SW 1271 (cell line): ENCODE data around the gene MMP24OS.

Experiments used
- DNase-seq, 2 experiments: peaks; one replicate each; lab custom pipeline; 2025; lab: John Stamatoyannopoulos, UW

Gene MMP24OS

DNA sequence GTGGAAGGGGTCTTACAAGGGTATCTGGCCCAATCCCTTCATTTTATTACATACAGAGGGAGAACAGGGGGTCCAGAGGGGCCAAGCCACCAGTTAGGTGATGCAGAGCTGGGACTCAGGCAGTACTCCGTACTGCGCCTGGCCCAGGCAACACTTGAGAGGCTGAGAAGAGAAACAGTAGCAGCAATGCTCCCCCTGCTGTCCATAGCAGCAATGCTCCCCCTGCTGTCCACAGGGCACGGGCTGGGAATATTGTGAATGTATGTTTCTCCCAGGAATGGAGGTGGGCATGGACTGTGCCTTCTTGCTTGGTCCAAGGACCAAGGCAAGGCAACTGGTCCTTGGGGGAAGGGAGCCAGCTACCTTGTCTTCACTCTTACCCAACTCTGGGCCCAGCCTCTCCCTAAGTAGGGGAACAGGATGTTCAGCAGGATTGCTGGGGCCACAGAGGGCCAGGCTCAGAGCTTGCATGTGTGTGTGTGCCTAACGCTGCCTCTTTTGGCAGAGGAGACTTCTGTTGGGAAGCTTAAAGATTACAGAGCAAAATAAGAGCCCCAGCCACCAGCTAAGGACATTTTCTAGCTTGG is 29.1 kb upstream of the MMP24OS start:
- DNase-seq, result peak; percentile 96 to 98

DNA sequence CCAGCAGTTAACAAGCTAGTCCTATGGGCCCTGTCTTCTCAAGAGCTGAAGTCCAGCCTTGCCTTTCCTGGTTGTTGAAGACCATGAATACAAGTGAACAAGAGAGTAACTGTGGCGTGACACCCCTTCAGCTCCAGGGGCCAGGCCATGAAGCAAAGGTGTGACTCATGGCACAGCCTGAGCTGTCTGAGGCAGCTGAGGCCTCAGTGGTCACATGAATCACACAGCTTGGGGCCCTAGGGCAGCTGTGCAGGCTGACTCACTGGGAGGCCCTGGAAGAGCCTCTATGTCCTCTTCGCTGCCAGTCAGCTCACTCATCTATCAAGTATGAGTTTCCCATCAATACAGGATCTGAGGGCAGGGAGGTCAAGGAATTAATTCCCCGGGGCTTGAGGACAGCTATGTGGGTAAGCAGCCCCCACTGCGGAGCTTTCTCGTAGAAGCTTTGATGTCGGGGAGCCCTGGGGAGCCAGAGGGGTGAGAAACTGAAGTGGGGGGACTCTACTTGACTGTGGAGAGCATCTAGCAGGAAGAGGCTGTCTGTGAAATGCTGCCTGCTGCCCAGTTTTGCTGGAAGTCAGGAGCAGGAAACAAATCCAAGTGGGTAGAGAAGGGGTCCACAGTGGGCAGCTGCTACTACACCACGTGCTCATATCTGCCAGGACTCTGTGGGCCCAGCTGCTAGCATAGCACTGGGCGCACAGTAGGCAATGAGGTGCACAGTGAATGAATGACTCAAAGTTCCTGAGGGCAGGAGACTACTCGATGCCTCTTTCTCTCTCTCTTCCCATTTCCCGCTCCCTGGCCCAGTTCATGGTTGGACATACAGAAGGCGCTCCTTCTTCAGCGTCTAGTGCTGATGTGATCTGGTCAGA is 28.0 kb upstream of the MMP24OS start:
- peak; percentile 100 for DNase-seq

DNA sequence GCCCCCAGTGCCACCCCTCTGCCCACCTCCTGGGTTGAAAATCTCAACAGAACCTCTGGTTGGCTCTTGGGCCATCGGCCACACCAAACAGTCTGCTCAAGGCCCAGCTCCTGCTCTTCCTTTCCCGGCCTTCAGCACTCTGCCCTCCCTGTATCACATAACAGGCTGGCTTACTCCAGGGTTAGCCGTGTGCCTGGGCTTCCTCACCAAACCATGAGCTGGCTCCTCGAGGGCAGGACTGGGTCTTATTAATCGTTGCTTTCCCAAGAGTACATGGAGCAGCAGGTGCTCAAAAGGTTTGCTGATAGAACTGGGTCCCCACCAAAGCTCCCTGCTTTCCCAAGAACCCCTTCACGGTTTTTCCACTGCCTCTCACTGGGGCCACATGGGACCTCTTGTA is 27.0 kb upstream of the MMP24OS start:
- DNase-seq, result no peak

DNA sequence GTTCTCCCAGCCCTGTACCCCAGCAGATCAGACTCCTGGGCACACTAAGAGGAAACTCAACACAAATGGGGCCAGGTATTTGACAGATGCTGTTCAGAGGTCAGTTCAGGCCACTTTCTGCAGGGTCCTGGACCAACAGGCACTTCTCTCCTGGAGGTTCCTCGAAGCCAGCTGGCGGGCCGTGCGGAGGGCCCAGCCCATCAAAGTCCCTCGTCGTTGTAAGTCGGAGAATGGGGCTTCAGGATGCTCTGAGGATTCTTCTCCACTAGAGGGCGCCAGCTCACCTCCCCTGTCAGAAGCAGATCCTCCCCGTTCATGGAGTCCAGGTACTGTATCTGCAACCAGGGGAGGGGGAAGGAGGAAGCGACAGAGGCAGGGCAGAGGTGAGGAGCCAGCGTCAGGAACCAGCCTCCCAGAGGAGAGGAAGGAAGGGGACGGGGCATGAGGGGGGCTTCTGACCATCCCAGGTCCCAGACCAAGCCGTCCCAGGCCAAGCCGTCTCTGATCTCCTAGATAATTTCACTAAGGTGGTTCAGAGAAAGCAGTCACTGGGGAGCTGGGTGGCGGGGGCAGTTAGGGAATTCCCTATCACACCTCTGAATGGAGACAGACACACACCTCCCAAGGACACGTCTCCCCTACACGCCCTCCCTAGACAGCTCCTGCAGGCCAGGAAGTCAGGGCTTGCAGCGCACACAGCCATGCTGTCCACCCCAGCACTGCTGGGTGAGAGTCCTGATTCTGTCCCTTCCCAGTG is 26.0 kb upstream of the MMP24OS start:
- peak; percentile 98 to 100 for DNase-seq

DNA sequence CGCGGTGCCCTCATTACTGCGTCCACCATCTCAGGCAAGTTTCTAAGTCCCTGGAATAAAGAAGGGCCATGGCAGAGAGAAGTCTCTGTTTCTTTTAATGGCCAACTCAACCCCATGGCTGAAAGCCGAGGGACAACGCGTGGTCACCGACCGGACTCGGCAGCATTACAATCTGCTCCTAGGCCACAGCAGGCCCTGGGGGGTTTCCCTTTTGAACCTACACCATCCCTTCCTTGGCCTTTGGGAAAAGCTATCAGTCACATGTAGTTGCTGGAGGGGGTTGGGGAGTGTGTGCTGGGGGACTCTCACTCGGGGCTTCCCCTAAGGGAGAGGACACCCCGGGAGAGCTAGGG is 25.4 kb upstream of the MMP24OS start:
- no peak for DNase-seq

DNA sequence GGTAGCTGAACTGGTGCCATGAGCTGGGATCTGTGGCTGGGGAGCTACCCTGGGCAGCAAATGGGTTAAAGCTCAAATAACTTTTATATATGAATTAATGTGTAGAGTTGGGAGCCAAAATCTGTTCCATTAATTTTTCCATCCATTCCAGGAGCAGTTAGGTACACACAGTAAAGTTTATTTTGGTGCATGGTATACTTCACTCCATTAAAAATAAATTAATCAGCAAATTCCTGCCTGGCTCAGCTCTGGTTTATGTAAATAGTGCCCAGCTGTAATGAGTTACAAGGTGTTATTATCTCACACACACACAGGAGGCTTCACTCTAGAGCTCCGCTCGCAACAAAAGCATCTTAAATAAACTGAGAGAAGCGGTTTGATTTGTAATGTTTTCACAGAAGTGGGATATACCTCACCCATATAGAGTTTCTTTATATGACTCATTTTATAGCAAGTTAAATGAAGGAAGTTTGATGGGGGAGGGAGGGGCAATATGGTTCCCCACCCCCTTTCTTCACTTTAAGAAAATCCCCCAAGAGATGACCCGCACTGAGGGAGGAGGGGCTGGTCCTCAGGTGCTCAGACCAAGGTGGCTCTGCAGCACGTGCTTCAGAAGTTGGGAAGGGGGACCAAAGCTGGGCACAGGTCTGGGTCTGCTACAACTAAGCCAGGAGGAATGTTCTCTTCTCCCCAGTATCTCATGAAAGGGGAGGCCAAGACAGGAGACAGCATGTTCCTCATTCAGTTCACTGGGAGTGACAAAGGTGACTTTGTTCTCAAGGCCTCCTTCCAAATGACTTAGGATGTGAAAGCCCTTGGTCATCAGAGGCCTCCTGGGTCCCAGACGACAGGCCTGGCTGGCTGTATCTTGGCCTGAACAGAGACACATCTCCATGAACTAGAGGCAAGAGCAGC is 24.8 kb upstream of the MMP24OS start:
- DNase-seq, result no peak

DNA sequence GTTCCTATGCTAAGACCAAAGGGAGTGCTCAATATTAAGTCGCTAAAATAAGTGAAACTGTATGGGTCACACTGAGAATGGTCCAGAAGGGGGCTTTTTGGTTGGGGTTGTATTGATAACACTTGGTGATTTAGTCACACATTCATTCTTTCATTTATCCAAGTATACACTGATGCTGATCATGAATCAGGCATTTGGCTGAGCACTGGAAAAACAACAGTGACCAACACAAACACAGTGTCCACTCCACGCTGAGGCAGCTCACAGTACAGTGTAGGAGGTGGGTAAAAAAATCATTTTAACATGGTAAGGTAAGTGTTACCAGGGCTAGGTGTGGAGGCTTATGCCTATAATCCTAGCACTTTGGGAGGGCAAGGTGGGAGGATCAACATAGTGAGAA is 23.5 kb upstream of the MMP24OS start:
- DNase-seq, result no peak

DNA sequence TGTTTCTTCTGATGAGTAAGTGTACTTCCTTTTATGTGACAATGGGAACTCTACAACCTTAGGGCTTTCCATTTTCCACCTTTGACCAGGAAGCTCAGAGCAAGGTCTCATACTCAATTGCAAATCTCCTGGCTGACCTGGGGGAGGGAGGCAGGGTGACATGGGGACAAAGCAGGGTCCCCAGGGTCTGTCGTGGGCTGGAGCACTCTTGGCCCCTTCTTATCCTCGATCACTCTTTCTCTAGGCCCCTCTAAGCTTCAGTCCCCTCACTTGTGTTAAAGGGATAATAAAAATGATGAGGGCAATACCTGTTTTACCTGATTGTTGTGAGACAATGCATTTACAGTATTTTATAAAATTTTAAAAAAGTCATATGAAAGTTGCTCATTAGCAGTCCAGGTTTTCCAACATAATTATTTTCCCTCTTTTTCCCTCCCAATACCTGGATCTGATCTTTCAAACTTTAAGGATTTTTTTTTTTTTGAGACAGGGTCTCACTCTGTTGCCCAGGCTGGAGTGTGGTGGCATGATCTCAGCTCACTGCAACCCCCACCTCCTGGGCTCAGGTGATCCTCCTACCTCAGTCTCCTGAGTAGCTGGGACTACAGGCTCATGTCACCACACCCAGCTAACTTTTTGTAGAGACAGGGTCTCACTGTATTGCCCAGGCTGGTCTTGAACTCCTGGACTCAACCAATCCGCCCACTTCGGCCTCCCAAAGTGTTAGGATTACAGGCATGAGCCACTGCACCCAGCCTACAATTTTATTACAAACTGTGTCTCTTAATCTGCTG is 22.7 kb upstream of the MMP24OS start:
- no peak for DNase-seq

DNA sequence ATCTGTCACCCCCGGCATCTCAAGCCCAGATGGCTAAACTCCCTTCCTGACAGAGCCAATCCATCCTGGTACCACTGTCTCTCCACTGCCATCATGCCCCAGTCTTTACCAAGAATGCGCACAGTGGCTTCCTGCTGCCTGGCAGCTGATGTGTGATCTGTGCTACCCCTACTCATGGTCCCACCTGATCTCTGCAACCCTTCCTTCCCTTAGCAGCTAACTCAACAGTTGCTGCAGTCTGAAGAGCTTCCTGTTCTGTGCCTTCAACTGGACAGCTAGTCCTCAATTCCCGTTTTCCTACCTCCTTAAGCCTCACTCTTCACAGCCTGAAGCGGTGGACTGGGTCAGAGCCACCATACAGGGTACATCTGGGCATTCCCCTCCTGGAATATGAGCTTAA is 21.9 kb upstream of the MMP24OS start:
- DNase-seq, result no peak

DNA sequence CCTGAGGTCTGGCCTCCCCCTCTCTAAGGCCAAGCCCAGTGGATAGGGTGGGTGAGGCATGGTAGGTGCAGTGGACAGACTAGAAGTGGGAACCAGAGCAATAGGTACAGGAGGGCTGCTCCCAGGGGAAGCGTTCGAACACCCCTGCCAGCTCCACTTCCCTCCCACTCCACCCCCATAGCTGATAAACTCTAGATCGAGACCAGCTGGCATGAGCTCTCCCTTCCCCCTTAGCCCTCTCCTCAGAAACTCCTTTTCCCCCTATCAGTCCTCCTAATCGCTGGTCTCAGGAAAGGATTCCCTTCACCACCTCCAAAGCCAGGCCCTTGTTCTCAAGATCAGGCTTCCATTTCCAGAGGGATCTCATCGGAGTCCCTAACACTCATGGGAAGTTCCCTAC is 20.3 kb upstream of the MMP24OS start:
- DNase-seq, result no peak

DNA sequence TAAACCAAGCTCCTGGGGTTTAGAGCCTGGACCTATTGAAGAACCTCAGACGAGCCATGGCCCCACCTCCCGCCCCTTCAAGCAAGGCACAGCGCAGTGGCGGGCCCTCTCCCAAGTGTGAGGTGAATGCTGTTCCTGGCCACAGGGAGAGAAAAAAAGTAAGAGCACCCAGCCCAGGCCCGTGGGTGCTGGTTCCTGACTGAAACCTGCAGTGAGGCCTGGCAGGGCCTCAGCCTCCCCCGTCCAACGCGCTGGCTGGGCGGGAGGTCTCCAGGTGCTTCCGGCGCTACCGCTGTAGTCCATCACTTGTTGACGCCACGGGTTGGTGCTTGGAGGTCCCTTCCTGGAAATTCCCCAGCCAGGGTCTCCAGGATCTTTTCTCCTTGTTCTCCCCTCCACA is 19.8 kb upstream of the MMP24OS start:
- DNase-seq, result no peak

DNA sequence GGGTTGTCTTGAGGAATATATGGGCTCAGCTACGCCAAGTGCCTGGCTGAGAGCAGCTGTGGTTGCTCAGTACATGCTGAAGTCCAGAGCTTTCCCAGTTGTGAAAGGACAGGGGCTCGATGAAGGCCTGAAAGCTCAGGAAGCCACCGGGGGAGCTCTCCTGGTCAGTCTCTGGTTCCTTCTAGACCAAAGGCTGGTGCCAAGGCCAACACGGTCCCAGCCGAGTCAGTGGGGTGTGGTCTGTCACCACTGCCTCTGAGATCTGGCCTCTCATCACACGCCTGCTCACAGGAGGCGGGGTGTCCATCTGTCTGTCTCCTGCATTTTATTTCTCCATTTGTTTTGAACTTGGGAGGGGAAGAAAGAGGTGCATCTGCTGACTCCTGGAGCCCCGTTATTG is 19.2 kb upstream of the MMP24OS start:
- peak in 1 of 2 experiments; percentile 60 for DNase-seq

DNA sequence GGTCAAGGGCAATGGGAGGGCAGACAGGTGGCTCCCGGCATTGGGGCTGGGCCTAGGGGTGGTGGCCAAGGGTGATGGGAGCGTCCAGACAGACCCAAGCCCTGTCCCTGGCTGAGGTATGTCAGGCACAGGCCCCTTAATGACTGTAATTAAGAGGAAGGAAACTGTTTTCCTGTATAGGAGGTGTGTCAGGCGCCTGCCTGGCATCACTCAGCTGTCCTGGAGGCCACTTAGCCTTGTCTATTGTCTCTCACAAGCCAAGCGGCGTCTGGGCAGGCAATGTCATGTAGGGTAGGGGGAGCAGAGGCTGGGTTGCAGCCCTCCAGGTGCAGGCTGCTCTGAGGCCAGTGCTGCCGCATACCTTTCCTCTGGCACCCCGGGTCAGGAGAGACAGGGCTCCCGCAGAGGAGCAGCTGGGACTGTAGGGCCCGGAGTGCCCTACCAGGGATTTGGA is 18.2 kb upstream of the MMP24OS start:
- no peak for DNase-seq

DNA sequence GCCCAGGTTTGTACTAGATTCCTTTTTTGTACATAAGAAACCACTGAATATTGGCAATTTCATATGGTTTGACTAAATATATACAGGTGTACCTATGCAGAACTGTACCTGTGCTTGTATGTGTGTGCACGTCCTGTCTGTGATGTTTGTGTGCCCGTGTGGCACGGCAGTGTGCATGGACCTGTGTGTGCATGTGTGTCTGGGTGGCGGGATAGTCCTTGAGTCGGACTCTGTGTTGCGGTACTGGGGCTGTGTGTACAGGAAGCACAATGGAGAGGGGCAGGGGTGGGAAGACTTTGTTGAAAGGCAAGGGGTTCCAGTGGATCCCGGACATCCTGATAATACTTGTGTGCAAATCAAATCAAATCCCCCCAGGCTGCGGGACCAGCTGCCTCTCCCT is 17.8 kb upstream of the MMP24OS start:
- DNase-seq, result no peak

DNA sequence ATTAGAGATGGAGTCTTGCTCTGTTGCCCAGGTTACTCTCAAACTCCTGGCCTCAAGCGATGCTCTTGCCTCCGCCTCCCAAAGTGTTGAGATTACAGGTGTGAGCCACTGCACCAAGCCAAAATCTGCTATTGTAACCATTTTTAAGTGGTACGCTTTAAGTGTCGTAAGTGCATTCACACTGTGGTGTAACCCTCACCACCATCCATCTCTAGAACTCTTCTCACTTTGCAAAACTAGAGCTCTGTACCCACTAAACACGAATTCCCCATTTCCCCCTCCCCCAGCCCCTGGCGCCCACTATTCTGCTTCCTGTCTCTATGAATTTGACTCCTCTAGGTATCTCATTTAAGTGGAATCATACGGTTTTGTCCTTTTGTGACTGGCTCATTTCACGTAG is 17.1 kb upstream of the MMP24OS start:
- no peak for DNase-seq

DNA sequence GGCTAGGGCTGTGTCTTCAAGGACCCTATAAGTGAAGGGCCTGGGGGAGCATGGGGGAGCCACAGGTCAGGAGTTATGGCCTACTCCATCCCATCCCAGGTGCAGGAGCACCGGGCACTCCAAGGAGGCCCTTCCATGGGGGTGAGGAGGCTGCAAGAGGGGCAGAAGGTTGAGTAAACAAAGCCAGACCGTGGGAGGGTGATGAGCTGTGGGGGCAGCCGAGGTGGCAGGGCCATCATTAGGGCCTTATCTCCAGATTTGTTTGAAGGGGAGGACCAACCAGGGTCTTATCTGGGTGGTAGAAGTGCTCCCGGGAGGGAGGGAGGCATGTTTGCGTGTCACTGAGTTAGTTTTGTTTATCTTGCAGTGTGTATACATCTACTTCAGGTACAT is 16.4 kb upstream of the MMP24OS start:
- no peak for DNase-seq

DNA sequence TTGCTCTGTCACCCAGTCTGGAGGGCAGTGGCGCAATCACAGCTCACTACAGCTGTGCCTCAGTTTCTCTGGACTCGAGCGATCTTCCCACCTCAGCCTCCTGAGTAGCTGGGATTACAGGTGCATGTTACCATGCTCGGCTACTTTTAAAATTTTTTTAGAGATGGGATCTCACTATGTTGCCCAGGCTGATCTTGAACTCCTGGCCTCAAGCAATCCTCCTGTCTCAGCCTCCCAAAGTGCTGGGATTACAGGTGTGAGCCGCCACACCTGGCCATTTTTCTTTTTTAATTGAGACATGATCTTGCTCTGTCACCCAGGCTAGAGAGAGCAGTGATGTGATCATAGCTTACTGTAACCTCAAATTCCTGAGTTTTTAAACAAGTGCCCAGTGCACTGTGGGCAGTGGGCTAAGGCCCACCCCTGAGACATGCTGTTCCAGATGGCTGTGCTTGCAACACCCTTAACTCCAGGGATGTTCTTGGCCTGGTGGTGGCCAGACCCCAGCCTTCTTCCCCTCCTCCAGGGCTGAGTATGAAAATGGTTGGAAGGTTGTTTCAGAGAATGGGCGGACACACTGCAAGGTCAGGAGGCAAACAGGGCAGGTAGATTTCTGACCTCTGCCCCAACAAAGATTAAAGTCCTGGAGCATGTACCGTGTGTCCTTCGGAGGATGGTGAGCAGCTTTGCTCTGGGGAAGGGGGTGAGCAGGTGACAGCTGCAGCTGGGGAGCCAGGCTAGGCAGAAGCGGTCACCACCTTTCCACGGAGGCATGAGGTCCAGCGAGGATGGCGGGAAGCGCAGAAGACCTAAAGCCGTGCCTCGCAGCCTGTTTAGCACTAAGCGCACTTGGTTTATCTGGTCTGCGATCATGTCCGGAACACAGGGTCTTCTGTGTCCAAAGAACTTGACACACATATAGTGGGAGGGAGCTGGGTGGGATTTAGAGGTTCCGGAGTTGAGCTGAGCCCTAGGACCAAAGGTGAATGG is 15.7 kb upstream of the MMP24OS start:
- no peak for DNase-seq

DNA sequence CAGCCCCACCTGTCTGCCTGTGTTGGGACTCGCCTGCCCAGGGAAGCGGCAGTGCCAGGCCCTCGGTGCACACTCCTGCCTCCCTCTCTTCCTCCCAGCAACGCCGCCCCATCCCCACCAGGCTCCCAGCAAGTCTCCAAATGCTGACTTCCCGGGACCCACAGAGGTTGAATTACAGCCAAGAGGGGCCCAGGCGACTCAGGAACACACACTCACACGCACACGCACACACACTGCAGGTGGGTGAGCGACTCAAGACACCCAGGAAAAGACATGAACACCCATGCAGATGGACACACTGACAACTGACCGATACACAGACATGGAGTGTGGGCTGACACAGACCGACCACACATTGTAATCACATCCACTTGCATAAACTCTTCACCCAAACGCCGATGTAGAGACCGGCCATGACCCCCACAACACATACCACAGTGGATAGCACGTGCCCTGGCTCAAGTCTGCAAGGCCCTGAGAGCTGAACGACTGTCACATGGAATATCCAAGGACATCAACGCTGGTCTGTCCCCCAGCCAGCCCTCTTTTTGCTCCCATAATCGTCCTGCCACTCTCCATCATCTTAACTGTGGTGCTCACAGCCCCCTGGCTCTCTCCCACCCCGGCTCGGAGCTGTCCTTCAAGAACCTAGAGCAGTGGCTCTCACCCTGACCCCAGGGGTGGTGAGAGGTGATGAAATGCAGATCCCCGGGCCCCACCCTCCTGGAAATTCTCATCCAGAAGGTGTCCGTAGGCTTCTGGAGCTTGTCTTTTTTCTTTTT is 14.8 kb upstream of the MMP24OS start:
- DNase-seq, result no peak
